Measurements from ENCODE around the gene TMEM54. TPM values are rescaled to one million over a fixed set of nuclear protein-coding genes. Genes with fewer than 3 reads are reported as not detected.

The TMEM54 gene
- total and polyA plus RNA-seq, 2 experiments from 2014 or later, result 24.8 to 64.7 TPM

DNA sequence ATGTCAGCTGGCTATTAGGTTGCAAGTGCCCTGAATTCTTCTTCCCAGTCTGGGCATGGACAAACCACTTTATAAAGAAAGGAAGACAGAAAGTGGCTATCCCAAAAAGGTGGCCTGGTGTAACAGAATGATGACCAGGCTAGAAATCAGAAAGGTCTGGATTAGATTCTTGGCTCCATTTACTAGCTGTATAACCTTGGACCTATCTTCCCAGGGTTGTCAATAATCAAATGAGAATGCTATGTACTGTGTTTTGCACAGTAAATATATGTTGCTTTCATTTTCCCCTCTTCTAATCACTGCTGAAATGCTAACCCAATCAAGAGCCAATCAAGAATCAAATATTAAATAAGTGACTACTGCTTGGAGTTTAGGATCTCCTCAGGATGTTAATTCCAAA lies 43.0 kb upstream of the TMEM54 start:
- H2AFZ ChIP-seq, result no peak overlapping the region
- DNase-seq (ENCODE audit: low spot score), result no peak
- no peak overlapping the region for H3K27ac ChIP-seq
- H3K9me3 ChIP-seq (ENCODE audit: low read depth), result no peaks in the 10 kb centered on the region
- H3K36me3 ChIP-seq (replicated peaks; ENCODE audit: insufficient read depth, low read depth), result no peaks in the 10 kb centered on the region
- H3K4me2 ChIP-seq, result no peak overlapping the region
- peaks cover 4% of the 10 kb centered on the region for H3K79me2 ChIP-seq
- H4K20me1 ChIP-seq (ENCODE audit: insufficient read depth, poor library complexity, severe bottlenecking), result no peaks in the 10 kb centered on the region
- no peak overlapping the region for H3K4me3 ChIP-seq
- no peaks in the 10 kb centered on the region for H3K9me2 ChIP-seq (replicated peaks; ENCODE audit: insufficient read depth)
- H3K4me1 ChIP-seq (ENCODE audit: insufficient read depth), result peaks cover 34% of the 10 kb centered on the region
- TF ChIP-seq EZH2phosphoT487 (IDR thresholded peaks at IDR 0.05; ENCODE audit: low read depth, severe bottlenecking, unreplicated experiment) (no peak), EZH2 (IDR thresholded peaks at IDR 0.05; ENCODE audit: borderline replicate concordance) (no peak)
- TF ChIP-seq, protein P1, sequence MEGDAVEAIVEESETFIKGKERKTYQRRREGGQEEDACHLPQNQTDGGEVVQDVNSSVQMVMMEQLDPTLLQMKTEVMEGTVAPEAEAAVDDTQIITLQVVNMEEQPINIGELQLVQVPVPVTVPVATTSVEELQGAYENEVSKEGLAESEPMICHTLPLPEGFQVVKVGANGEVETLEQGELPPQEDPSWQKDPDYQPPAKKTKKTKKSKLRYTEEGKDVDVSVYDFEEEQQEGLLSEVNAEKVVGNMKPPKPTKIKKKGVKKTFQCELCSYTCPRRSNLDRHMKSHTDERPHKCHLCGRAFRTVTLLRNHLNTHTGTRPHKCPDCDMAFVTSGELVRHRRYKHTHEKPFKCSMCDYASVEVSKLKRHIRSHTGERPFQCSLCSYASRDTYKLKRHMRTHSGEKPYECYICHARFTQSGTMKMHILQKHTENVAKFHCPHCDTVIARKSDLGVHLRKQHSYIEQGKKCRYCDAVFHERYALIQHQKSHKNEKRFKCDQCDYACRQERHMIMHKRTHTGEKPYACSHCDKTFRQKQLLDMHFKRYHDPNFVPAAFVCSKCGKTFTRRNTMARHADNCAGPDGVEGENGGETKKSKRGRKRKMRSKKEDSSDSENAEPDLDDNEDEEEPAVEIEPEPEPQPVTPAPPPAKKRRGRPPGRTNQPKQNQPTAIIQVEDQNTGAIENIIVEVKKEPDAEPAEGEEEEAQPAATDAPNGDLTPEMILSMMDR (IDR thresholded peaks at IDR 0.05; ENCODE audit: poor library complexity), result no peak
- H3K27me3 ChIP-seq, result no peaks in the 10 kb centered on the region

DNA sequence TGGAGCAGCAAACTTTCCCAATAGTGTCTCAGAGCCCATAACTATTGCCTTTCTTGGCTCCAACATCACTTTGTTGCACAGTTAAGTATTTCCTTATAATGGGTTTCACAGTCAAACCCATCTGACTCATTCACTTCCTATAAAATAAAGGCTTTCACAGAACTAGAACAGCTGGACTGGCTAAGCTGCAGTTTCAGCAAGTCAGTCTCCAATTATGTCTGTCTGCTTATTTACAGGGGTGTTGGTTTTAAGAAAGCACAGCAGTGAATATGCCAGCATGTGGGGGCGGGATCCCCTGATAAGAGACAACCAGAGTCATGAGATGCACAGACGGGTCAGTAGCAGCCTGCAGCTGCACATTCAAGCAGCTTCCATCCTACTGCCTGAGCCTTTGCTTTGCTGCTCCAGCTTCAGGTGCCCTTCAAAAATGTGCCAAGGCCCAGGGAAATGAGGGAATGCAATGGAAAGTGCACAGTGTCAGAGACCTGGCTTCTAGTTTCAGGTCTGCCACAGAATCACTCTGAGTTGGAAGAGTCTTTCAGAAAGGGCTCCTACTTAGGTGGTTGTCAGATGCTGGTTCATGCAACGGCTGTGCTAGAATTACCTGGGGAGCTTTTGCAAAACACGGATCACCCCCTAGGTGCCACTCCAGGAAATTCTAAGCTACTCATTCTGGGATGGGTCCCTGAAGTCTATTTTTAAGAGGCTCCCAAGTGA lies 38.6 kb upstream of the TMEM54 start:
- no peaks in the 10 kb centered on the region for H3K9me2 ChIP-seq (replicated peaks; ENCODE audit: insufficient read depth)
- peak overlapping the region; percentile 44 for H3K27ac ChIP-seq
- H3K36me3 ChIP-seq (replicated peaks; ENCODE audit: insufficient read depth, low read depth), result no peaks in the 10 kb centered on the region
- H3K79me2 ChIP-seq, result no peaks in the 10 kb centered on the region
- 67% methylated on average over 4 of the region's 4 CpGs for WGBS (ENCODE audit: low lambda C conversion rate, missing lambda C conversion rate)
- DNase-seq (ENCODE audit: low spot score), result peak; percentile 48
- H3K27me3 ChIP-seq, result no peaks in the 10 kb centered on the region
- H2AFZ ChIP-seq, result no peak overlapping the region
- TF ChIP-seq, protein P1 (IDR thresholded peaks at IDR 0.05; ENCODE audit: poor library complexity), result no peak
- H3K4me2 ChIP-seq, result no peak overlapping the region
- H3K4me3 ChIP-seq, result no peak overlapping the region
- no peaks in the 10 kb centered on the region for H3K9me3 ChIP-seq (ENCODE audit: low read depth)
- peaks cover 16% of the 10 kb centered on the region for H3K4me1 ChIP-seq (ENCODE audit: insufficient read depth)
- no peaks in the 10 kb centered on the region for H4K20me1 ChIP-seq (ENCODE audit: insufficient read depth, poor library complexity, severe bottlenecking)

DNA sequence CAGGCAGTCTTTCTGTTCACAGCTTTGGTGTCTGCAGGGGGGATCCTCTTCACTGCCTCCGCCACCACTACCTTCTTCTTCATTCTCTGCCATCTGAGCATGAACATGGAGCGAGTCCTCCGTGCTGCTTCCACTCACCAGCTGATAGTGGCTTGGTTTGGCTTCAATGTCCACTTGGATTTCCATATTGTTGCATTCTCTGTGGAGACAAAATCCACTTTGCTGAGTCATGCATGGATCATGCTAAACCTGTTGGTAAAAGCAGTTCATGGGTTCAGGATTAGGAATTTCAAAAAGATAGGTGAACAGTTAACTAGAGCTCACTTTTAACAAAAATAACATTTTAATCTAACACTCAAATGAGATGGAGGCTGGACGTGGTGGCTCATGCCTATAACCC lies 35.9 kb upstream of the TMEM54 start:
- Histone ChIP-seq H3K4me2 (no peak overlapping the region), H3K9me3 (ENCODE audit: low read depth) (no peaks in the 10 kb centered on the region), H4K20me1 (ENCODE audit: insufficient read depth, poor library complexity, severe bottlenecking) (no peaks in the 10 kb centered on the region), H2AFZ (no peak overlapping the region), H3K79me2 (no peaks in the 10 kb centered on the region), H3K36me3 (replicated peaks; ENCODE audit: insufficient read depth, low read depth) (no peaks in the 10 kb centered on the region), H3K27me3 (no peaks in the 10 kb centered on the region), H3K9me2 (replicated peaks; ENCODE audit: insufficient read depth) (no peaks in the 10 kb centered on the region), H3K4me3 (no peak overlapping the region), H3K27ac (peak overlapping the region; percentile 86), H3K4me1 (ENCODE audit: insufficient read depth) (peaks cover 29% of the 10 kb centered on the region)
- DNase-seq (ENCODE audit: low spot score), result no peak
- 97% methylated on average over 4 of the region's 4 CpGs for WGBS (ENCODE audit: low lambda C conversion rate, missing lambda C conversion rate)
- no peak for TF ChIP-seq EZH2phosphoT487 (IDR thresholded peaks at IDR 0.05; ENCODE audit: low read depth, severe bottlenecking, unreplicated experiment)
- TF ChIP-seq, protein P1 (IDR thresholded peaks at IDR 0.05; ENCODE audit: poor library complexity), result no peak
- TF ChIP-seq EZH2 (IDR thresholded peaks at IDR 0.05; ENCODE audit: borderline replicate concordance), result no peak
